ENCODE results near the gene SCN8A.

DNA sequence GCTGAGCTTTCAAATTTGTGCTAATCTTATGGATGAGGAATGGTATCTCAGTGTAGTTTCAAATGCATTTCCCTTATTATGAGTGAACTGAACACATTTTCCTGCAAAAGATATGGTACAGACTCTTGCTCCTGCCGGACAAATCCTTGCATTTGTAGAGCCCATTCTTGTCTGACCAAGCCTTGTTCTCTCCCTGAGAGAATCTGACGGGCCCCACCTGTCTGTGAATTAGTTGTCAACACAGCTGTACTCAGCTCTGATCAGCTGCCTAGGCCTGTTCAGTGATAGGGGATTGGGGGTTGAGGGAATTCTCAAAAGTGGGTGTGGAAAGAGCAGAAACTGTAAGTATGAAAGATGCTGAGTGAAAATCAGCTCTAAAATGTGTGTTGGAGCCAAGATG lies 42.8 kb upstream of the SCN8A start:
- TF ChIP-seq POLR2A (IDR thresholded peaks at IDR 0.05; ENCODE audit: low read depth, low read length), result no peak
- TF ChIP-seq POLR2AphosphoS5 (IDR thresholded peaks at IDR 0.05; ENCODE audit: low read depth, low read length), result no peak
- no peak for TF ChIP-seq TAF1 (IDR thresholded peaks at IDR 0.05; ENCODE audit: borderline replicate concordance, low read depth, low read length)
